ENCODE results near the gene LLGL2.

DNA sequence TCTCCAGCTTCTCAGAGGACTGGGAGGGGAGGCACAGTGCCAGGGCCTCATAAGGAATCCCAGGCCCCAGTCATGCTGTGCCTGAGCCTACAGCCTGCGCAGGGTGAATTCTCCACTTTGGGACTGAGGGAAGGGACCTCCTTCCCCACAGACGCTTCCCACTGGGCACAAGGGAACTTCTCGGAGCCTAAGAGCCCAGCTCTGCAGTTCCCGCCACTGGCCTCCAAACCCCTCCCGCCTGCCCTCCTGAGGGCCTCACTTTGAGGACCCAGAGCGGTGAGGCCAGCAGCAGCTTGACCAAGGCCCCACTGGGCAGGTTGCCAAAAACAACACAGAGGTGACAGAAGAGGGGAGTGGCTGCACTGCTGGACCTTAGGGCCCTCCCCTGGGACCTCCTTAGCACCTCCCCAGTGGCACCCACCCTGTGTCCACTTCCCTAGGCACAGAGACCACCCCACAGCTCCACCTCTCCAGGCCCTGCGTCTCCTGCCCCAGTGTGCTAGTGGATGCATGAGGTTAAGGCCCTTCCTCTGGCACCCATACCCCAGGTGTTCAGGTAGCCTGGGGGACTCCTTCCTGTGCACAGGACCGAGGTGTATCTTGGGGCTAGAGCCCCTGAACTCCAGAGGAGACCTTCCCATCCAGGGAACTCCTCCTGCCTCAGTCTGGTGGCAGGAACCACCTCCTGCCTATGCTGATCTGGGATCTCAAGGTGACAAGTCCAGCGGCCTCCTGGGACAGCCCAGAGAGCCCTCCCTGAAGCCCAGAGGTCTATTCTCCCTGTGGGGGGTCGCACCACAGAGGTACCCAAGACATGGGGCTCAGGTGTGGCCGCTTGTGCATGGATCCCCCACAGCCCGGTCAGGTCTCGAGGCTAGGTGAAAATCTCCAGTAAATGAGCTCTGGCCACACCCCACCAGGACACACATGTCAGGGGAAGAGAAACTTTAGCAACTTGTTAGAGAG is 13.6 kb upstream of the LLGL2 start:
- TF ChIP-seq, protein P1, sequence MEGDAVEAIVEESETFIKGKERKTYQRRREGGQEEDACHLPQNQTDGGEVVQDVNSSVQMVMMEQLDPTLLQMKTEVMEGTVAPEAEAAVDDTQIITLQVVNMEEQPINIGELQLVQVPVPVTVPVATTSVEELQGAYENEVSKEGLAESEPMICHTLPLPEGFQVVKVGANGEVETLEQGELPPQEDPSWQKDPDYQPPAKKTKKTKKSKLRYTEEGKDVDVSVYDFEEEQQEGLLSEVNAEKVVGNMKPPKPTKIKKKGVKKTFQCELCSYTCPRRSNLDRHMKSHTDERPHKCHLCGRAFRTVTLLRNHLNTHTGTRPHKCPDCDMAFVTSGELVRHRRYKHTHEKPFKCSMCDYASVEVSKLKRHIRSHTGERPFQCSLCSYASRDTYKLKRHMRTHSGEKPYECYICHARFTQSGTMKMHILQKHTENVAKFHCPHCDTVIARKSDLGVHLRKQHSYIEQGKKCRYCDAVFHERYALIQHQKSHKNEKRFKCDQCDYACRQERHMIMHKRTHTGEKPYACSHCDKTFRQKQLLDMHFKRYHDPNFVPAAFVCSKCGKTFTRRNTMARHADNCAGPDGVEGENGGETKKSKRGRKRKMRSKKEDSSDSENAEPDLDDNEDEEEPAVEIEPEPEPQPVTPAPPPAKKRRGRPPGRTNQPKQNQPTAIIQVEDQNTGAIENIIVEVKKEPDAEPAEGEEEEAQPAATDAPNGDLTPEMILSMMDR (conservative IDR thresholded peaks at IDR 0.05): no peak
- TF ChIP-seq ZFX (IDR thresholded peaks at IDR 0.05): no peak
